Breast epithelium (tissue), 4 donors: ENCODE results near the gene MYL11. TPM values are rescaled to one million over a fixed set of nuclear protein-coding genes. Genes with fewer than 3 reads are reported as not detected.

Experiments
- DNase-seq, 2 donors: peaks; one replicate each; pipeline ENCODE4 v3.0.0-alpha.2; 2019; ENCODE audit warnings: low spot score in 2 of 2
- H3K27ac ChIP-seq, 2 donors: fragments of 200-600 bp; sonication (generic) in 1 of 2; one replicate each; pipeline ENCODE4 v1.5.1; 2016 to 2019; ENCODE audit warnings: mild to moderate bottlenecking in 1 of 2
- H3K27me3 ChIP-seq, 2 donors: fragments of 200-600 bp; sonication (generic) in 1 of 2; one replicate each; pipeline versions ENCODE4 v1.5.1 to v1.6.0; 2017 to 2019; ENCODE audit warnings: control low read depth in 1 of 2, mild to moderate bottlenecking in 1 of 2
- H3K36me3 ChIP-seq: fragments of 200-600 bp; one replicate; pipeline ENCODE4 v1.5.1; 2019
- H3K4me1 ChIP-seq, 2 donors: fragments of 200-600 bp; sonication (generic); one replicate each; pipeline ENCODE4 v1.5.1; 2016 to 2019; ENCODE audit warnings: control low read depth in 1 of 2
- H3K4me3 ChIP-seq, 3 donors: fragments of 200-600 bp; sonication (generic); 1 replicate in 2 of 3; 2 replicates in 1 of 3; pipeline ENCODE4 v1.5.1; 2016 to 2019; ENCODE audit warnings: mild to moderate bottlenecking in 3 of 3, moderate library complexity in 2 of 3
- H3K9me3 ChIP-seq, 2 donors: fragments of 200-600 bp; sonication (generic) in 1 of 2; one replicate each; pipeline ENCODE4 v1.5.1; 2016 to 2019; ENCODE audit warnings: control low read depth in 1 of 2
- CTCF ChIP-seq, 3 donors: fragments of 450-650 bp; IDR thresholded peaks; one replicate each; pipeline ENCODE4 v1.5.1; 2016 to 2017; ENCODE audit warnings: antibody characterized with exemption in 3 of 3, mild to moderate bottlenecking in 3 of 3, moderate library complexity in 3 of 3
- POLR2A ChIP-seq: fragments of 450-650 bp; IDR thresholded peaks from one replicate; pipeline ENCODE4 v1.6.1; 2016; ENCODE audit warnings: antibody characterized with exemption, mild to moderate bottlenecking, moderate library complexity
- POLR2AphosphoS5 ChIP-seq, 3 donors: sonication (generic); formaldehyde crosslinking; IDR thresholded peaks; one replicate each; pipeline ENCODE4 v1.6.1; 2017; ENCODE audit warnings: antibody characterized with exemption in 3 of 3
- intact Hi-C: fragments of 100-400 bp; cut with DNase I; formaldehyde crosslinking; loops from one replicate; pipeline ENCODE4 v1.15.1; 2023; ENCODE audit warnings: low total_unique reads
- total RNA-seq, 3 donors: library from RNA; depleted of rRNA; stranded (reverse); fragments of >200 nt; gene quantifications; one replicate each; pipeline ENCODE4 v1.1.0, GENCODE V29; 2016

MYL11 gene
- total RNA-seq, 3 donors from 2014 or later: not detected

GRCh38 chr16:30407804-30408534 lies 33.4 kb downstream of the MYL11 start:
- intact Hi-C loops: no loop called here
- Histone ChIP-seq H3K27ac (peak overlapping the region; percentile 86 to 93), H3K36me3 (no peaks in the 10 kb centered on the region), H3K4me1 (peaks cover 0 to 15% of the 10 kb centered on the region in 2 donors), H3K9me3 (no peaks in the 10 kb centered on the region), H3K27me3 (no peaks in the 10 kb centered on the region), H3K4me3 (peak overlapping the region; percentile 65 to 96 (median 76))
- TF ChIP-seq POLR2AphosphoS5 (IDR thresholded peaks at IDR 0.05) (no peak), CTCF (IDR thresholded peaks at IDR 0.05) (no peak), POLR2A (no peak)
- DNase-seq: no peak

- Histone ChIP-seq H3K27ac (peak overlapping the region; percentile 17 to 33), H3K36me3 (no peaks in the 10 kb centered on the region), H3K4me3 (peak overlapping the region in 1 of 3 donors; percentile 30), H3K9me3 (no peaks in the 10 kb centered on the region), H3K4me1 (peaks cover 0 to 15% of the 10 kb centered on the region in 2 donors), H3K27me3 (no peaks in the 10 kb centered on the region)
- DNase-seq: peak; percentile 79 to 91
- intact Hi-C loops: loop anchor here (10.0 kb wide), 1 partner anchor 315 kb away; the partner anchor contains the start of genes TBX6 and YPEL3
- peak; percentile 80 to 94 (median 85) for TF ChIP-seq CTCF (IDR thresholded peaks at IDR 0.05)
- TF ChIP-seq POLR2A: no peak
- TF ChIP-seq POLR2AphosphoS5 (IDR thresholded peaks at IDR 0.05): peak in 1 of 3 donors; percentile 38
These were observed 34.8 kb downstream of the MYL11 start for GRCh38 chr16:30409125-30410060.

- no peak for DNase-seq
- H3K36me3 ChIP-seq: no peaks in the 10 kb centered on the region
- TF ChIP-seq POLR2A (no peak), CTCF (IDR thresholded peaks at IDR 0.05) (no peak), POLR2AphosphoS5 (IDR thresholded peaks at IDR 0.05) (no peak)
- no peaks in the 10 kb centered on the region for H3K27me3 ChIP-seq
- H3K4me3 ChIP-seq: no peak overlapping the region
- peak overlapping the region; percentile 10 to 36 for H3K27ac ChIP-seq
- no peaks in the 10 kb centered on the region for H3K9me3 ChIP-seq
- H3K4me1 ChIP-seq: peaks cover 0 to 15% of the 10 kb centered on the region in 2 donors
- intact Hi-C loops: loop anchor here (10.0 kb wide), 1 partner anchor 318 kb away; the partner anchor contains the start of genes TBX6 and YPEL3
These were observed 38.7 kb downstream of the MYL11 start for GRCh38 chr16:30413112-30413806.

GRCh38 chr16:30414159-30414558 lies 39.6 kb downstream of the MYL11 start:
- no peak overlapping the region for H3K4me3 ChIP-seq
- intact Hi-C loops: loop anchor here (10.0 kb wide), 1 partner anchor 319 kb away; the partner anchor contains the start of genes TBX6 and YPEL3
- no peaks in the 10 kb centered on the region for H3K36me3 ChIP-seq
- TF ChIP-seq POLR2A (no peak), CTCF (IDR thresholded peaks at IDR 0.05) (no peak), POLR2AphosphoS5 (IDR thresholded peaks at IDR 0.05) (no peak)
- H3K4me1 ChIP-seq: peaks cover 0 to 7% of the 10 kb centered on the region in 2 donors
- DNase-seq: no peak
- H3K27ac ChIP-seq: peak overlapping the region in 1 of 2 donors; percentile 36
- H3K9me3 ChIP-seq: no peaks in the 10 kb centered on the region
- no peaks in the 10 kb centered on the region for H3K27me3 ChIP-seq
